ENCODE measurements around the gene ATP5F1A.
"Not testable (repeated sequence)": the region's sequence is repeated elsewhere in the genome, so short reads cannot be mapped to it uniquely, and the experiment has no call there.

ATP5F1A gene

GRCh38 chr18:46047369-46047768, 50.7 kb downstream of the ATP5F1A start:
- not testable (repeated sequence) for DNase-seq (ENCODE audit: low spot score)

GRCh38 chr18:46046688-46047087, 51.4 kb downstream of the ATP5F1A start:
- no peak for DNase-seq (ENCODE audit: low spot score)

DNA sequence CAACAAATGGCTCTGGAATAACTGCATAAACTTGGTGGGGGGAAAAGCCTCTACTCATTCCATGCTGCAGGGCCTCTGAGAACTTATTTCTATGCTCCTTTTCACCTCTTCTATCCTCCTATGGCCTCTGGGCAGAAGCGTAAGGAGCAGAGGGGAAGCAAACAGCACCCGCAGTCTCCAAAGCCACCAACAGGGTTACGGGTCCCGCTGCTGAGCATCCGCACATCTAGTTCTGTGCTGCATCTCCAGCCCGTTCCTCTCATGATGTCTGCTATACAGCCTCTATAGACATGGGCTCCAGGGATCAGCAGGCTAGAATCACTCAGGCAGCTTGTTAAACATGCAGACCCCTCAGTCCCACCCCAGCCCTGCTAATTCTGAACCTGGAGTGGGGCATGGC, 52.0 kb downstream of the ATP5F1A start:
- no peak for DNase-seq (ENCODE audit: low spot score)

- DNase-seq (ENCODE audit: low spot score), result no peak
Measured at GRCh38 chr18:46042571-46043123, 55.4 kb downstream of the ATP5F1A start.

GRCh38 chr18:46040747-46041104, 57.4 kb downstream of the ATP5F1A start:
- DNase-seq (ENCODE audit: low spot score), result no peak

DNA sequence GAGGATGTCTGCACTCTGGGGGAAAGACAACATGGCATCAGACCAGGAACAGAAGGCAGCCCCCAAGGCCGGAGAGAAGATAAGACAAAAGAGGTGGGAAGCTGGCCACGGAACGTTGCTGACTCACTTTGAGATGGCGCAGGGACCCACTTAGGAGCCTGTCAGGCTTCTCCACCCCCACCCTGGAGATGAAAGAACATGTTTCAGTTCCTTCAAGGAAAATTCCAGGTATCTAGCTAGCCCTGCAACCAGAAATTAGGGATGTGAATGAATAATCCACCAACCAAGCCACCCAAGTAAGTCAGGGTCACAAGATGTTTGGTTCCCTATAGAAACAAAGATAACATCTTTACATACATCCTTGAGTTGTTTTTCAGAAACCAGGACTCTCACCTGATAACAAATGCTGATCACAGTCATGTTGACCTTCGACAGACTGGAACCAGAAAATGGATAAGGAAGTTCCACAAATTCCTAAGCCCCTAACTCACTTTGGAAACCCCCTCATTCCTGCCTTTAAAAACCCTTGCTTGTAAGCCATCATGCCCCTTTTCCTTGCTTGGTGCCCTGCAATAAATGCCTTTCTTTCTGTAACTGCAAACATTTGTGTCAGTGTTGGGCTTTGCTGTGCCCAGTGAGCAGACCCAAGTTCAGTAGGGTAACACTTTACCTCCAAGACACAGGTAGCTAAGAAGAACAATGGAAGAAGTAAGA, 57.9 kb downstream of the ATP5F1A start:
- no peak for DNase-seq (ENCODE audit: low spot score)

DNA sequence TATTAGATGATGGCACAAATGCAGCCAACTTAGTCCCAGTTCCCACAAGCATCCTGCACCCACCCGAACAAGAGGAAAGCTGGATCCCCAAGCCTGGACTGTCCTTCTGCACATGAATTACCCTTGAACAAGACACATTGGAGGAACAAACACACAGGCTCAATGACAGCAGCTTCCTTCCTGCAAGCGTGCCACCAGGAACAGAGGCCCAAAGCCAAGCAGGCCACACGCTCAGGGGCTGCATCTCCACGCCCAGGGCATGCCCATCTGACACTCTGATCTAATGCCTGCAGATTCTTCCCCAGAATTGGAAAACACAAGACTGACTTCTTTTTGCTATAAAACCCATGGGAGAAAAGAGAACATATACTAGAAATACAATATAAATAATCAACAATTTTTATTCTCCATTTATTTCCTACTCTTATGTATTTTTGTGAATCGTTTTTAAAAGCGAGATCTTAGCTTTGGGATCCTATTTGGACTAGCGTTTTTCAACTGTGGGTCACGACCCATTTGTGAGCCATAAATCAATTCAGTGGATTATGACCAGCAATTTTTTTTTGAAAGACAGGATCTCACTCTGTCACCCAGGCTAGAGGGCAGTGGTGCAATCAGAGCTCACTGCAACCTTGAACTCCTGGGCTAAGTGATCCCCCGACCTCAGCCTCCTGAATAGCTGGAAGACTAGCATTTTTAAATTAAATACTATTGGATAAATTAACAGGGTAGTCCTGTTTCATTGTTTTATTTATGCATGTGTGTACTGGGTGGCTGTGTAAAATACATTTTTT, 60.4 kb downstream of the ATP5F1A start:
- no peak for DNase-seq (ENCODE audit: low spot score)

DNA sequence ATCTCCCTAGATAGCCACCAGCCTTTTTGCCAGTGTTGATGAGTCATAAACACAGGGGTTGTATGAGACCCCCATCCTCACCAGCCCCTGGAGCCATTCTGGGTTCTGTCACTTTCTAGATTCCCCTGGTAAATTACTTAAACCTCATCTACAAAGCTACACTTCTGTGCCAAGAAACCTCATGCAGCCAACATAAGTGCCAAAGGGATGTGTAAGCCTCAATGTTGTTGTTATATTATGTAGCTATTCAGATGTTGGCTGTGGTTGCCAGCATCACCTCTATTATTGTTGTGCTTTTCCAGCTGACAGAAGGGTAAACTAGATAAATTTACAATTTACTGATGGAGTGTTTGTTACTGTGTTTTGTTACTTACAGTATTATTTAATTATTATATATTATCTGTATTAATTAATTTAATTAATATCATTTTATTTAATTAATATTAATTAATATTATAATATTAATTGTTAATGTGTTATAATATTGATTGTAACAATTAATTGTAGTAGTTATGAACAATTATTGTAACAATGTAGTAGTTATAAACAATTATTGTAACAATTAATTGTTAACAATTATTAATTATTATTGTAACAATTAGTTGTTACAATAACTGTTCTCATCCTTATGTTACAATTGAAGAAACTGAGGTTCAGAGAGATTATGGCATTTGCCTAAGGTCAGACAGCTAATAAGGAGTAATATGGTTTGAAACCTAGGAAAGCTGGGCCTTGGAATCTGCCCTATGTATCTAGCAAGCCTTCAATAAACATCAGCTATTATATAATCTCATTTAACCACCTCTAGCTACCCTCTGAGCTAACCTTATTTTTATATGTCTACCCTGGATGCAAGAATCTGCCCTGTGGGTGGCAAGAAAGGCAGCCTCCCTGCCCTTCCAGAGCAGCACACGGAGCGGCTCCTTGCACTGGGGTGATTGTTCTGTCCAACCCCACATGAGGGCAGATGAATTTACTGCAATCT, 62.1 kb downstream of the ATP5F1A start:
- DNase-seq (ENCODE audit: low spot score), result no peak

DNA sequence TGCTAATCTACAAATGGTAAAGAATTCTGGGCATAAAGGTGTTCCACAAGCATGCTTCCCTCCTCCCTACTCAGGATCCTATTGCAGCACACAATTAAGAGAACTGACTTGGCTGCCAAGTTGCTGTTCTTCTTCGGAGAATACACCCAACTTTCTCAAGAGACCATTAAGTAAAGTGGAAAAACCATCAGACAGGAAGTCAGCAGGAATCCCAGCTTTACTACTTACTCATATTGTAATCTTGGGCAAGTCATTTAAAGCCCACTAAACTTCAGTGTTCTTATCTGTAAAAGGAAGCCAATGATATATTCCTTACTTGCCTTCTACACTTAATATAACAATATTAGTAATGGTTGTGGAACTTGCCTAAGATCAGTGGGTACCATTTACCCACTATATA, 63.9 kb downstream of the ATP5F1A start:
- no peak for DNase-seq (ENCODE audit: low spot score)

DNA sequence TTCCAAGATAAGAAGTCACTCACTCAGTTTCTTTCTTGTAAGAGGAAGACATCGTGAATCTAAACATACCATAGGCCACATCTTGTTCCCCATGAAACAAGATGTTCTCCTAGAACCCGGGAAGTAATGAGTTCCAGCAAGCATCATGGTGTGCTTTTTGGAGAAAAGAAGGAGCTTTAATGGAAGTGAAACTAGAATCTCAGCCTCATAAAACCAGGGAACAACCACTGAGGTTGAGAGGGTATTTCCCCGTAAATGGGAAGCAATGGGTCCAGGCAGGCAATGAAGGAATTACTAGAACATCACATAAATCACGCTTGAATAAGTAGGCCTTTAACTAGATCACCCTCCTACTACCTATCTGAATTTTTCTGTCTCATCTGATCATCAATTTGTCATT, 66.4 kb downstream of the ATP5F1A start:
- no peak for DNase-seq (ENCODE audit: low spot score)

Measured in hematopoietic multipotent progenitor cell treated with erythropoietin and hydrocortisone succinate and interleukin-3 and kit ligand, for 17 days (in vitro differentiated cells).